HL-60 (cell line): ENCODE data around the gene ALAD.

ENCODE experiments used
- GABPA ChIP-seq: IDR thresholded peaks from 2 replicates; pipeline ENCODE4 v1.6.1; 2012; ENCODE audit warnings: low read depth
- POLR2AphosphoS5 ChIP-seq: IDR thresholded peaks from 2 replicates; pipeline ENCODE4 v1.6.1; 2012; ENCODE audit warnings: low read depth
- TF ChIP-seq, protein P1 (sequence below): IDR thresholded peaks from one replicate; pipeline ENCODE4 v1.5.1; 2011; ENCODE audit warnings: low read length, control low read depth, inconsistent platforms; ENCODE audit not compliant: insufficient read depth

DNA sequence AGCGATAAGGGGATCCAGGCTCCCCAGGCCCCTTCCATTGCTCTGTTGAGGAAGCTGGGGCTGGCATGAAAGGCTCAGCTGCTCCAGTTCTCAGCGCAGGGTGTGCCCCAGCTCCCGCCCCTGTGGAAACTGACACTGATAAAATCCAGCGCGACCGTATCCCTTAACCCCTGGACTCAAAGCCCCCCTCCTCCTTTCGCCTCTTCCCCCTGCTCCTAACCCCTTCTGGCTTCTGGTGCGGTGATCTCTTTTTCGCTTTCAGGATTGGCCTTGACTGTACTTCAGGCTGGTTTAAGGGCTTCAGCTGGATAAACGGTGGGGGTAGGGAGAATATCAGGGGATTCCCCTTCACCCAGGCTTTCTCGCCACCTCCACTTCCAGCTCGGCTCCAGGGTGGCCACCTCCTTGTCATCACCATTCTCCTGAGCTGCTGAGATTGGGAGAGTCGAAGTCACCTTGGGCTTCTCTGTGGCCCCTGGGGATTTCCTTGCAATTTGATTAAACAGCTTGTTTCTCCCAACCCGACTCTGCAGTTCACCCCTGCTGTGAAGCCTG lies 50.9 kb downstream of the ALAD start:
- no peak for TF ChIP-seq POLR2AphosphoS5
- TF ChIP-seq, protein P1, sequence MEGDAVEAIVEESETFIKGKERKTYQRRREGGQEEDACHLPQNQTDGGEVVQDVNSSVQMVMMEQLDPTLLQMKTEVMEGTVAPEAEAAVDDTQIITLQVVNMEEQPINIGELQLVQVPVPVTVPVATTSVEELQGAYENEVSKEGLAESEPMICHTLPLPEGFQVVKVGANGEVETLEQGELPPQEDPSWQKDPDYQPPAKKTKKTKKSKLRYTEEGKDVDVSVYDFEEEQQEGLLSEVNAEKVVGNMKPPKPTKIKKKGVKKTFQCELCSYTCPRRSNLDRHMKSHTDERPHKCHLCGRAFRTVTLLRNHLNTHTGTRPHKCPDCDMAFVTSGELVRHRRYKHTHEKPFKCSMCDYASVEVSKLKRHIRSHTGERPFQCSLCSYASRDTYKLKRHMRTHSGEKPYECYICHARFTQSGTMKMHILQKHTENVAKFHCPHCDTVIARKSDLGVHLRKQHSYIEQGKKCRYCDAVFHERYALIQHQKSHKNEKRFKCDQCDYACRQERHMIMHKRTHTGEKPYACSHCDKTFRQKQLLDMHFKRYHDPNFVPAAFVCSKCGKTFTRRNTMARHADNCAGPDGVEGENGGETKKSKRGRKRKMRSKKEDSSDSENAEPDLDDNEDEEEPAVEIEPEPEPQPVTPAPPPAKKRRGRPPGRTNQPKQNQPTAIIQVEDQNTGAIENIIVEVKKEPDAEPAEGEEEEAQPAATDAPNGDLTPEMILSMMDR: no peak
- no peak for TF ChIP-seq GABPA
